Measurements from ENCODE around the gene CATSPERZ.

- TF ChIP-seq, protein P1, sequence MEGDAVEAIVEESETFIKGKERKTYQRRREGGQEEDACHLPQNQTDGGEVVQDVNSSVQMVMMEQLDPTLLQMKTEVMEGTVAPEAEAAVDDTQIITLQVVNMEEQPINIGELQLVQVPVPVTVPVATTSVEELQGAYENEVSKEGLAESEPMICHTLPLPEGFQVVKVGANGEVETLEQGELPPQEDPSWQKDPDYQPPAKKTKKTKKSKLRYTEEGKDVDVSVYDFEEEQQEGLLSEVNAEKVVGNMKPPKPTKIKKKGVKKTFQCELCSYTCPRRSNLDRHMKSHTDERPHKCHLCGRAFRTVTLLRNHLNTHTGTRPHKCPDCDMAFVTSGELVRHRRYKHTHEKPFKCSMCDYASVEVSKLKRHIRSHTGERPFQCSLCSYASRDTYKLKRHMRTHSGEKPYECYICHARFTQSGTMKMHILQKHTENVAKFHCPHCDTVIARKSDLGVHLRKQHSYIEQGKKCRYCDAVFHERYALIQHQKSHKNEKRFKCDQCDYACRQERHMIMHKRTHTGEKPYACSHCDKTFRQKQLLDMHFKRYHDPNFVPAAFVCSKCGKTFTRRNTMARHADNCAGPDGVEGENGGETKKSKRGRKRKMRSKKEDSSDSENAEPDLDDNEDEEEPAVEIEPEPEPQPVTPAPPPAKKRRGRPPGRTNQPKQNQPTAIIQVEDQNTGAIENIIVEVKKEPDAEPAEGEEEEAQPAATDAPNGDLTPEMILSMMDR (IDR thresholded peaks at IDR 0.05) = no peak
- TF ChIP-seq POLR2A (IDR thresholded peaks at IDR 0.05) = no peak
These were observed 13.5 kb downstream of the CATSPERZ start for GRCh38 chr11:64313491-64314145.

Measured in right lobe of liver (tissue), 4 donors.